Measurements from ENCODE around the gene TEPSIN.

TEPSIN gene

DNA sequence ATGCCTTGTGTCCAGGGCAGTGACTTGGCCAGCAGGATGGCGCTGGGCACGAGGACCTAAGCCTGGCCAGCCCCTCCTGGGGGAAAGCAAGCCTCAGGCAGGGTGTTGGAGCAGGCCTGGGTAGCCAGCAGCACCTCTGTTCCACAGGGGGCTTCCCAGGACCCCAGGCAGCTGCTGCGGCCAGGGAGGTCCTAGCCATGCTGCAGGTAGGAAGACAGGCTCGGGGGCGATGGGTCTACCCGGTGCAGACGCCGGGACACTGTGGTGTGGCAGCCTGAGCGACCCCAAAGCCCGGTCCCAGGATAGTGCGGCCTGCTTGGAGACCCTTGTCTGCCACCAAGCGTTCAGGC, 50.4 kb downstream of the TEPSIN start:
- H3K4me3 ChIP-seq (ENCODE audit: low read length): no peak overlapping the region
- no peak for TF ChIP-seq CTCF (conservative IDR thresholded peaks at IDR 0.05; ENCODE audit: low read depth, low read length)
- DNase-seq (ENCODE audit: low read depth): no peak

GRCh38 chr17:81187586-81188490, 51.0 kb downstream of the TEPSIN start:
- H3K4me3 ChIP-seq (ENCODE audit: low read length): no peak overlapping the region
- TF ChIP-seq CTCF (conservative IDR thresholded peaks at IDR 0.05; ENCODE audit: low read depth, low read length): no peak
- DNase-seq (ENCODE audit: low read depth): no peak

DNA sequence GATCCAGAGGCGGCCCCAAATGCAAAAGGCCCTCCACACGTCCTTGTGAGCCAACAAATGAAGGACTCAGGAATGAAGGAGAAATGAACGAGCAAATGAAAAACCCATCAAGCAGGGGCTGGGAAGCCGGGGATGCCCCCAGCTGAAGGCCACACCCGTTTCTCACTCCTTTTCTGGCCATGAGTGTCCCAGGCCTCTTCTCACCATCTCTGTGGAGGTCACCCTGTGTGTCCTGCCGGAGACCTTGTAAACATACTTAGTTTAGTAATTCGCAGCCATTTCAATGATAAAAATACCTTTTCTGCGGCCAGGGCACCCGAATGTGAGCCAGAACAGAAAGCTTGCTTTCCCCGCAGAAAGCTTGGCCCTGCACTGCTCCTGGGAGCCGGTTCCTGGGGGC, 51.7 kb downstream of the TEPSIN start:
- TF ChIP-seq CTCF (conservative IDR thresholded peaks at IDR 0.05; ENCODE audit: low read depth, low read length): no peak
- no peak for DNase-seq (ENCODE audit: low read depth)
- no peak overlapping the region for H3K4me3 ChIP-seq (ENCODE audit: low read length)

DNA sequence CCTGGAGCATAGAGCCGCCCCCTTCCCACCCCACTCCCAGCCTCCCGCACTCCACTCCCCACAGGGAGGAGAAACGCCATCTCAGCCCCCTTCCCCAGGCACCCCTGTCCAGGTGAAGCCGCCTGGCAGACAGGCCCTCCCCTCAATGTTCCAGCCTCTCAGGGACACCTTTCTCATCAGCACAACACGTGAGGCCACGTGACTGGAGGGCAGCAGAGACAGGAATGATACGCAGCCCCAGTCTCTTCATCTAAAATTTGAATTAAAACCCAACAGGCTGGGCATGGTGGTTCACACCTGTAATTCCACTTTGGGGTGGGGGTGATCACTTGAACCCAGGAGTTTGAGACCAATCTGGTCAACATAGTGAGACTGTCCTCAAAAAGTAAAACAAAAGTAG, 52.7 kb downstream of the TEPSIN start:
- TF ChIP-seq CTCF (conservative IDR thresholded peaks at IDR 0.05; ENCODE audit: low read depth, low read length): no peak
- DNase-seq (ENCODE audit: low read depth): no peak
- no peak overlapping the region for H3K4me3 ChIP-seq (ENCODE audit: low read length)

GRCh38 chr17:81184555-81184954, 54.3 kb downstream of the TEPSIN start:
- TF ChIP-seq CTCF (conservative IDR thresholded peaks at IDR 0.05; ENCODE audit: low read depth, low read length): no peak
- H3K4me3 ChIP-seq (ENCODE audit: low read length): no peak overlapping the region
- no peak for DNase-seq (ENCODE audit: low read depth)

DNA sequence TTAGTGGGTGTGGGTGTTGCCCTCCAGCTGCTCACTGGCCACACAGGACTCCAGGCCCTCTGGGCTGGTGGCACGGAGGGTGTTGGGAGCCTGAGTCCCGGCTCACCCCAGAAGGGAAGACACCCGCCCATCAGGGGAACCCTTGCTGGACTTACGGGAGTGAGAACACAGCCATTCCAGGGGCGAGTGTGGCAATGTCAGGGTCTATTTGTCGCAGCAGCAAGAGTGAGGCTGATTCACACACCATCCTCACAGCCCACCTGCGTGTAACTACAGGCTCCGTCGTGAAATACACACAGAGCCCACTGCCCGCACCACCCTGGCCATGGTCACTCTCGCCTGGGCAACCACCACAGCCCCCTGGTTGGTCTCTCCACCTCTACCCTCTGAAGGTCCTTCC, 55.0 kb downstream of the TEPSIN start:
- no peak for DNase-seq (ENCODE audit: low read depth)
- no peak for TF ChIP-seq CTCF (conservative IDR thresholded peaks at IDR 0.05; ENCODE audit: low read depth, low read length)
- H3K4me3 ChIP-seq (ENCODE audit: low read length): no peak overlapping the region

- H3K4me3 ChIP-seq (ENCODE audit: low read length): no peak overlapping the region
- no peak for TF ChIP-seq CTCF (conservative IDR thresholded peaks at IDR 0.05; ENCODE audit: low read depth, low read length)
- no peak for DNase-seq (ENCODE audit: low read depth)
Measured at GRCh38 chr17:81183316-81183715, 55.5 kb downstream of the TEPSIN start.
